Left hindlimb (tissue), 1 donor: ENCODE results near the gene RICTOR.

Experiments
- DNase-seq: peaks from one replicate; pipeline ENCODE4 v3.0.0-alpha.2; 2018

The RICTOR gene

GRCh38 chr5:38929838-38930237, 144.4 kb downstream of the RICTOR start:
- DNase-seq = no peak

DNA sequence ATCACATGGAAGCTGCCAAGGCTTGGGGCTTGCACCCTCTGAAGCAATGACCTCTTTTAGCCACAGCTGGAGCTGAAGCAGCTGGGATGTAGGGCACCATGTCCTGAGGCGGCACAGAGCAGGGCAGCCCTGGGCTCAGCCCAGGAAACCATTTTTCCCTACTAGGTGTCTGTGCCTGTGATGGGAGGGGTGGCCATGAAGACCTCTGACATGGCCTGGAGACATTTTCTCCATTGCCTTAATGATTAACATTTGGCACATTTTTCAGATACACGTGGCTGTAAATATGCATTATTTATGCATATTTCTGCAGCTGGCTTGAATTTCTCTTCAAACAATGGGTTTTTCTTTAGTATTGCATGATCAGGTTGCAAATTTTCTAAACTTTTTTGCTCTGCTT, 146.7 kb downstream of the RICTOR start:
- no peak for DNase-seq

DNA sequence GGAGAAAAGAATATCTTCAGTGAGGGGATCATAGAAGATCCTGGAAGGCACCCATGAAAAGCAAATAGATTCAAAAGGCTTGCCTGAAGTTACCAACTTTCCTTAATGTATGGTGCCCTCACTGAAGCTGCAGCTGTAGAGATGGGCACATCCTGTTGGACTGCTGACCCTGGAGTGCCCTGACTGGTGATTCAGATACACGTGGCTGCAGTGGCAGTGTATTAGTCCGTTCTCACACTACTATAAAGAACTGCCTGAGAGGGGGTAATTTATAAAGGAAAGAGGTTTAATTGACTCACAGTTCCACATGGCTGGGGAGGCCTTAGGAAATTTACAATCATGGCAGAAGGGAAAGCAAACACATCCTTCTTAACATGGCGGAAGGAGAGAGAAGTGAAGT, 148.1 kb downstream of the RICTOR start:
- DNase-seq = no peak

DNA sequence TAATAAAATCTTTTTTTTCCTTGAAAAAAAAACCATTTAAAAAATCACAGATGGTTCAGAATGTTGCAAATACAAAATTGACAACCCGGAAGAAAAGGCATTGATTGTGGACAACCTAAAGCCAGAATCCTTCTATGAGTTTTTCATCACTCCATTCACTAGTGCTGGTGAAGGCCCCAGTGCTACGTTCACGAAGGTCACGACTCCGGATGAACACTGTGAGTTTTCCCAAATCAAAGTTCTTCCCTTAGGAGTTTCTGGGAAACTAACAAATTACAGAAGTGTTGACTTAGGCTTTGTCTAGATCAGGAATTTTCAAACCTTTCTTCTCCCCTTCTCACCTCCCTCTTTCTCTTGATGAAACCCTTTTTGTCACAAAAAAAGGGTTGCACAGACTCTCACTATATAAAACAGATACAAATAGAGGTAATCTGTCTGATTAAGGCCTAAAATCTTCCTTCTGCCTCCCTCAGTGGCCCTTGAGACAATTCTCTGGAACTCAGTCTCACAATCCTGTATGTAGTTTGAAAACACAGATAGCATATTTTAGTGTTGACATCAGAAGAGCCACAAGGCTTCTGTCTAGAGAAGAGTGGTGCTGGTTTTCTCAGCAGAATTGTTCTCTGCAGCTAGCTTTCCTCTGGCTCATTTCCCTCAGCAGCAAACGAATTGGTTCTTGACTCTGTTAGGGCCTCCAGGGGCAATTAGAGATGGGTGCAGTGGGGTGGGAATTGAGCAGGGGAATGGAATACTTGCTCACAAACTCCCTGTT, 148.9 kb downstream of the RICTOR start:
- no peak for DNase-seq

- no peak for DNase-seq
Measured at GRCh38 chr5:38923661-38924451, 150.3 kb downstream of the RICTOR start.

GRCh38 chr5:38922199-38922598, 152.0 kb downstream of the RICTOR start:
- no peak for DNase-seq

DNA sequence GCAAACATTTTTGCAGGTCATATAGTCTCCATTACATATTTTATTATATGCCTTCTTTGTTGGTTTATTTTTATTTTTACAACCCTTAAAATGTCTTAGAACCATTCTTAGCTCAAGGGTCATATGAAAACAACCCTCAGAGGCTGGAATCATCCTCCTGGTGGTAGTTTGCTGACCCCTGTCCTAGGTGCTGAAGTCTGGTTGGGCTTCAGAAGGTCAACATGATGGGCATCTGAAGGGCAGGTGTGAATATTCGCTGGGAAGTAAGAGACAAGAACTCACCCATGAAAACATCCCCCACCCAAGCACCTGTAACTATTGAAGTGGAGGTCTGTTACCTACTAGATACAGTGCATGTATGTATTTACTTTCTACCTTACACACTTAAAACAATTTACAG, 153.0 kb downstream of the RICTOR start:
- DNase-seq = no peak

GRCh38 chr5:38916802-38917201, 157.4 kb downstream of the RICTOR start:
- DNase-seq = no peak

DNA sequence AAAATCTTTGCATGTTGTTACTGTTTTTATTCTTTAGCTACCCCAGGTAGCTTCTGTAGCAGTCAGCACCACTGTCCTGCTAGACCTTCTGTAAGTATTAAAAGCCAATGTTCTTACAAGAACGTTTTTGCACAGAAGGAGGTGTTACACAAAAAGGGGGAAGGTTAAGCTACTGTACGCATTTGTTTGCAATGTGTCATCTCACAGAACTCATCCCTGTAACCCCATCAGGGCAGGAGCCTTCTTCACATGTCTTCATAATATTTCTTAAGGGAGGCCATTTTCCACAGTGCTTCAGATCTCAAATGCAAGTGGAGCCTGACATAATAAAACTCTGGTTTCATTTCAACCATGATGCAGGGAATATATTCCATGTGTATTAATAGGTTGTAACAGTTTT, 160.5 kb downstream of the RICTOR start:
- no peak for DNase-seq

GRCh38 chr5:38911933-38912332, 162.3 kb downstream of the RICTOR start:
- no peak for DNase-seq

GRCh38 chr5:38906503-38906902, 167.7 kb downstream of the RICTOR start:
- no peak for DNase-seq

- no peak for DNase-seq
Measured at GRCh38 chr5:38905516-38905915, 168.7 kb downstream of the RICTOR start.

- no peak for DNase-seq
Measured at GRCh38 chr5:38899936-38900335, 174.3 kb downstream of the RICTOR start.

DNA sequence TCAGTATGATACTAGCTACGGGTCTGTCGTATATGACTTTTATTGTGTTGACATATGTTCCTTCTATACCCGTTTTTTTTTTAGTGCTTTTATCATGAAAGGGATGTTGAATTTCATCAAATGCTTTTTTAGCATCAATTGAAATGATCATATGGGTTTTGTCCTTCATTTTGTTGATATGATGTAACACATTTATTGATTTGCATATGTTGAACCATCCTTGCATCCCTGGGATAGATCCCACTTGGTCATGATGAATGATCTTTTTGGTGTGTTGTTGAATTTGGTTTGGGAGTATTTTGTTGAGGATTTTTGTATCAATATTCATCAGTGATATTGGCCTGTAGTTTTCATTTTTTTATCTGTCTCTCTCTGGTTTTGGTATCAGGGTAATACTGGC, 177.4 kb downstream of the RICTOR start:
- no peak for DNase-seq

DNA sequence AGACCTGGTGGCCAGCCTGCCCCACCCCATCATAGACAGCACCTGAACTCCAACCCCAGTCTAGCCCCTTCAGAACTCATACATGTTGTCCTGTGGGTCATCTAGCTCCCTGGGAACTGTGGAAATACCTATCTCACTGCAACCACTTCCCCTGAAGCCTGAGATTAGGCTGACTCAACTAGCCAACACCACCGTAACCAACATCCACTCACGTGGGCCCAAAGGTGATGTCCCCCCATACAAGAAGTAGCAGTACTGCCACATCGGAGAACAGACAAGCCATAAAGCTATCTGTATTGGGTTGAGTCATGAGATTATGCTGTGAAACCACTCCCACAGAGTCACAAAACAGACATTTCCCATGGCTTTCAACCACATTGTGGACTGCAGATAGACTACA, 181.8 kb downstream of the RICTOR start:
- no peak for DNase-seq

- DNase-seq = no peak
Measured at GRCh38 chr5:38891563-38891962, 182.6 kb downstream of the RICTOR start.

DNA sequence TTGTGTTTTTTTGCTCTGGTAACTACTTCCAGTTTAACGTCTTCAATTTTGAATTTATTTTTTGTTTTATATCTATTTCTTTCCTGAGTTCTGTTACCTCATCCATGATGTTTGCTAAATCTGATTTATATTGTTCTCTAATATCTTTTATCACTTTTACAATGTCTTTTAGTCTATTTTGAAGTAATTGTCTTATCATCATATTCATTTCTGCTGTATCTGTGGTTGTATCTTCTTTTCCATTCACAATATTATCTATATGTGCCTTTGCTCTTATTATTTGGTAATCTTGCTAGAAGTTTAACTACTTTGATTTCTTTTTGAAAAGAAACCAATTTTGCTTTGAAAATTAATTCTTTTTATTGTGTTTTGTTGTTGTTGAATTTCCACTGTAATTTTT, 184.8 kb downstream of the RICTOR start:
- no peak for DNase-seq

DNA sequence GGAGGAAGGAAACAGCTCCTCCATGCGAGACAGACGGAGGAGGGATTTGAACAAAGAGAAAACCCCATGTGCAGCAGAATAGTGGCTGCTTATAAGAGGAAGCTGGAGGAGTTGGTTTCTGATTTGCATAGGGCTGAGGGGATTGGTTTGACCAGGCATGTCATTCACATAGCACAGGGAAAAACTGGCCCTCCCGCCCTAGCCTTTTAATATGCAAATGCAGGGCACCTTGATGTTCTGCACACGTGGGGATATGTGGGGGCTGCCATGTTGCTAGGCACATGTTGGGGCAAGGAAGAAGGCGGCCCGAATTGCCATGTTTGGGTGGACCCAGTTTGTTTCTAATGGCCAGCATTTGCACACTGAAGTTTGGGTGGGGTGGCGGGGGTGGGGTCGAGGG, 186.2 kb downstream of the RICTOR start:
- DNase-seq = no peak
